ENCODE data around the gene NPC2.
"Not testable (repeated sequence)": the region's sequence is repeated elsewhere in the genome, so short reads cannot be mapped to it uniquely, and the experiment has no call there.

NPC2 gene

GRCh38 chr14:74472601-74473000, 20.5 kb downstream of the NPC2 start:
- DNase-seq (ENCODE audit: low read depth in 2 of 2, low spot score in 1 of 2) = no peak

- DNase-seq (ENCODE audit: low read depth in 2 of 2, low spot score in 1 of 2) = no peak
Observed at GRCh38 chr14:74469548-74470518, 23.3 kb downstream of the NPC2 start.

- no peak for DNase-seq (ENCODE audit: low read depth in 2 of 2, low spot score in 1 of 2)
Observed at GRCh38 chr14:74468513-74468912, 24.6 kb downstream of the NPC2 start.

DNA sequence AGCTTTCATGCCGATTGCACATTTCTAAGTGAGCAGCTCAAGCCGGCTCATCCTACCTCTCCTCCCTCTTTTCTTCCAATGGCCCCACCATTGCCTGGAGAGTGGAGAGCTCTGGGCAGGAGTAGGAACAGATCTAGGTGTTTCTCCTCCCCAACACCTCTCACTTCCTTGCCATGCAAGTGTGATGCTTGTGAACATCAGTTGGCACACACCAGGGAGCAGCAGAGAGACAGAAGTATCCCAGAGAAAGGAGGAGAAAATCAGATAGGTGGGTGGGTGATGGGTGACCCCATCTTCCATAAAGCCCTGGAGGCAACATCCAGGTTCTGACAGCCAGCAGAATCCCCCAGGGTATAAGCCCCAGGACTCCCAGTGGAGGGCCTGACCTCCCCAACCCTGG, 27.8 kb downstream of the NPC2 start:
- no peak for DNase-seq (ENCODE audit: low read depth in 2 of 2, low spot score in 1 of 2)

DNA sequence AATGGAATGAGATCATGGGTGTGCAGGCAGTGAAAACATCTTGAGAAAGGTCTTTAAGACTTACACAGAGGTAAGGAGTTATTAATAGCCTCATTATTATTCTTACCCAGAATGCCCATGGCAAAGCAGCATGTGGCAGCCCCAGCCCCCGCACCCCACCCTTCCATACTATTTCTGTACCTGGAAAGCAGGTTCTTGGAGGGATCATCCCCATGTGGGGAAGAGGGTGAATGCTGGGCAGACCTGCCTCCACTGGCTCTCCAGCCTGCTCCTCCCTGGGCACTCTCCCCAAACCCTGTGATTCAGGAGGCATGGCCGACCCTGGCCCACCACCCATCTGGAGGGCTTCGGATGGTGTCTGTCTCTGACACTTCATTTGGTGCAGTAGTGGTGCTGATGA, 28.3 kb downstream of the NPC2 start:
- DNase-seq (ENCODE audit: low read depth in 2 of 2, low spot score in 1 of 2) = no peak

DNA sequence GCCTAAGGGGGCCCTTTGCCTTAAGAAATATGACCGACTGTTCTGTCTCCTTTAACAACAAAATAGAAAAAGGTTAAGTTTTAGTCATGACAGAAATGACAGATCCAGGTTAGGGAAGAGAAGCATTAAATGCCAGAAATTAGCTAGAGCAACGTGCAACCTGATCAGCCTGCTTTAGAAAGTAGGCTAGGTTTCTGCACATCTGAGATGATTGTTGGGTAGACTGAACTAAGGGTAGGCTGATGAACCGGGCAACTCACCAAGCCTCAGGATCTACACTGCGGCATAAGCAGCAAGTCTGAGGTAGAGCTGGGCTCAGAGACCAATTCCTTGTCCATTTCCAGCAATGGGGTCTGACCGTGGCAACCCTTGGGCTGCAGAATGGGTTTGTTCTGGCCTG, 29.4 kb downstream of the NPC2 start:
- DNase-seq (ENCODE audit: low read depth in 2 of 2, low spot score in 1 of 2) = no peak

DNA sequence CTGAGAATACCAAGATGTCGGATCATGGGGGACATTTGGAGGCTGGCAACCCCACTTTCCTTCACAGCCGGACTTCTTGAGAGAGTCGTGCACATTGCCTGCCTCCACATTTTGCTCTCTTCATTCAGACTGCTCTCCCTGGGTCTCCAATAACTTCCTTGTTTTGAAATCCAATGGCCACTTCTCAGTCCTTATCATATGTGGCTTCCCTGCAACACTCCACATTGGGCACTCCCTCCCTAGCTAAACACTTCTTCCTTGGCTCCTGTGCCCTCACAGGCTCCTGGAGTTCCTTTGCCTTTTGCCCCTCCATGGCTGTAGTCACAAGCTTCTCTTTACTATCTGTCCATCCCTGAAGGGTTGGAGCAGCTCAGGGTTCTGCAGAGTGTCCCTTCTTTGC, 30.1 kb downstream of the NPC2 start:
- no peak for DNase-seq (ENCODE audit: low read depth in 2 of 2, low spot score in 1 of 2)

GRCh38 chr14:74459976-74460375, 33.1 kb downstream of the NPC2 start:
- DNase-seq (ENCODE audit: low read depth in 2 of 2, low spot score in 1 of 2) = no peak

DNA sequence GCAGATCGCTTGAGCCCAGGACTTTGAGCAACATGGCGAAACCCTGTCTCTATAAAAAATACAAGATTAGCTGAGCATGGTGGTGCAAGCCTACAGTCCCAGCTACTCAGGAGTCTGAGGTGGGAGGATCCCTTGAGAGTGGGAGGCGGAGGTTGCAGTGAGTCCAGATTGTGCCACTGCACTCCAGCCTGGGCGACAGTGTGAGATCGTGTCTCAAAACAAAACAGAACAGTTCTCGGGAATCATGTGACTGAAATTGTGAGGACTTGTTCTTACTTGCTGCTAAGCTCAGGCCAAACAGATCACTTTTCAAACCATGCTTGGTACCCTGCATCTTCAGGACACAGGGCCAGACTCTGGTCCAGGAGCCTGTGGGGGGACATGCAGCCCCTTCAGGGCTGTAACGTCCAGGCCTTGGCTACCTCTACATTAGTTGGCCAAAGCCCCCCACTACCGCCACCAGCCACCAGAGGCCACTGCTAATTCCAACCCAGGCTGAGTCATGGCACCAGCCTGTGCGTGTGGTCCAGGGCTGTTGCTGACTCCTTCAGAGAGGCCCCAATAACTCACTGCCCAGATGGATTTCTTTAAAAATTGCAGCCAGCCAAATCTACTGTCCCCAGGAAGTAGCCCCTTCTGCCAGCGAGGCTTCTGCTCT, 33.7 kb downstream of the NPC2 start:
- no peak for DNase-seq (ENCODE audit: low read depth in 2 of 2, low spot score in 1 of 2)

DNA sequence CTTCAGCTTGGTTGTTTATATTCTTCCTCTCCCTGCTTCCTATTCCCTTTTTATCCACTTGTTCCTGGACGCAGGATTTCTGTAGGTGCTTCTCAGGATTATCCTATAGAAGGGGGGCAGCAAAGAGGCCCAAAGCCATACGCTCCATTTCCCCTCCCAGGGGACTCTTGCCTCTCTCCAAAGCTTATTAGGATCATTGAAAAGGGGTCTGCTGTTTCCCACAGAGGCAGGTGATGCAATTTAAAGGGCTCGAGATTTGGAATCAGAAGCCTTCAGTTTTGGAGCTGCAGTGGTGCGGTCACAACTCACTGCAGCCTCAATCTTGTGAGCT, 35.6 kb downstream of the NPC2 start:
- DNase-seq (ENCODE audit: low read depth in 2 of 2, low spot score in 1 of 2) = no peak

DNA sequence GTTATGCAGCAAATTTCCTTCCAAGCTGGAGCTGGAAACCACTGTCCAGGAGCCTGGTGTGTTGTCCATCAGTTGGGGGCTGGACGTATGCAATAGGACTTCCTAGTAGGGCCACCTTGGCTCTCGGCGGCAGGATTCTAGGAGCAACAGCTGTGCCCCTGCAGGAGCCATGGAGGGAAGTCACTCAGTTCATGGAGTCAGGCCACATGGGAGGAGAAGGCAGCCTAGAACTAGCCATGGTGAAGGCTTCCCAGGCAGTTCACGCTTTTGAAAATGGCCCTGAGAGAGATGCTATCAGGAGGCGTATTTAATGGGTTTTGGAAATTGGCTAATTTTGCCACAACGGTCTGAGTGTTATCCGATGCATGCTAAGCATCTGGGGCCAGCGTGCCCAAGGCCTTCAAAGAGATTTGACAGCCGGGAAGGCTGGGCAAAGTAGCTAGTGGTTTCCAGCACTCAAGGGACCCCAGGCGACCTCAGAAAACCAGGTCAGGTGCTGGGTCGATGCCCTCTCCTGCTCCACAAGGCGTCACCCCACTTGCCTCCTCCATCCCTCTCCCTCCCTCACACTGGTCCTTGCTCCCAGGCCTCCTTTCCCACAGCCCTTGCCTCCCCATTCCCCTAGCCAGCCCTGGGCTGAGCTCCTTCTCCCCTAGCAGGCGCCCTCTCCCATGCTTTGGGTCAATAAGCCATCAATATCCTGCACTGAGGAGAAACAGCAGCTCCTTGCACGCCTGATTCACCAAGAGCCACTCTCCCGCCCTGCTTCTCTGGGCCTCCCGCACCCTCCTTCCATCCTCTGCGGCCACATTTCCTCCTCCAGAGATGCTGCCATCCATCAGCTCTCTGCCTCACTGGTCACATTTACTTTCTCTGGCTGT, 36.2 kb downstream of the NPC2 start:
- DNase-seq (ENCODE audit: low read depth in 2 of 2, low spot score in 1 of 2) = no peak

- DNase-seq (ENCODE audit: low read depth in 2 of 2, low spot score in 1 of 2) = not testable (repeated sequence)
Observed at GRCh38 chr14:74454397-74454796, 38.7 kb downstream of the NPC2 start.

GRCh38 chr14:74444866-74445265, 48.2 kb downstream of the NPC2 start:
- DNase-seq (ENCODE audit: low read depth in 2 of 2, low spot score in 1 of 2) = no peak

DNA sequence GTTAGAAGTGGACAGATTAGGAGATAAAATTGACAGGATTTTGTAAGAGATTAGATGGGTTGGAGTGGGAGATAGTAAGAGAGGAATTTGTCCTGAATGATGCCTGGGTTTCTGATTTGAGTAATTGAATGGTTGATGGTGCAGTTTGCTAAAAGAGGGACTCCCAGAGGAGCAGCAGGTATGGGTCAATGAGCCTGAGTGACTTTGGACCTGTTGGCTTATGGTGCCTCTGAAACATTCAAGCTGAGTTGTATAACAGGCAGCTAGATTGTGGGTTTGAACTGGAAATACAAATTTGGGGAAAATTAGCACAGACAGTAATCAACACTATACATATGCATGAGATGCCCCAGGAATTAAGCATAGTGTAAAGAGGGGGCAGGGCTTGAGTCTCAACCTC, 50.3 kb downstream of the NPC2 start:
- no peak for DNase-seq (ENCODE audit: low read depth in 2 of 2, low spot score in 1 of 2)

- no peak for DNase-seq (ENCODE audit: low read depth in 2 of 2, low spot score in 1 of 2)
Observed at GRCh38 chr14:74441113-74441512, 52.0 kb downstream of the NPC2 start.

GRCh38 chr14:74438351-74438915, 54.7 kb downstream of the NPC2 start:
- DNase-seq (ENCODE audit: low read depth in 2 of 2, low spot score in 1 of 2) = no peak

DNA sequence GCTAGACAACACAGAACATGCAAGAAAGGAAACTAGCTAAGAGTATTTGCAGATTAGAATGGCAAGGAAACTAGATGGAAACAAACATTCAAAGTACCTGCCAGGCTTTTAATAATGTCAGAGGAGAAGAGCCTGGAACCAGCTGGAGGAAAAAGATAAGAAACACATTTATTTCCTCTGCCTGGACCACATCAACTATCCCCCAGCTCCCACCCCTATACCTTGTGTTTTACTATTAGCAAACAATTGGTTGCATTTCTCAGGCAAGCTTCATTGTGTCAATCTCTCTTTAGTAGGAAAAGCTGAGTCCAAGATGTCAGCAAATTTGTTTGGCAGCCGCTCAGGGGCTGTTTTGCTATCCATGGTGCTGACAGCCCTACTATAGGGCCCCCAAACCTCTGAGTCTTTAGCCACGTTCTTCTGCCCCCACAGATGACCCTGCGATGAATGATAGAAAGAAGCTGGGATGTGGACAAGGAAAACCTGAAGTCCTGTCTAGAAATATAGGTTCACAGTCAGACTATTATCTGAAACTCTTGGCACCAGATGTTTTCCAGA, 55.5 kb downstream of the NPC2 start:
- no peak for DNase-seq (ENCODE audit: low read depth in 2 of 2, low spot score in 1 of 2)

GRCh38 chr14:74434294-74434693, 58.8 kb downstream of the NPC2 start:
- no peak for DNase-seq (ENCODE audit: low read depth in 2 of 2, low spot score in 1 of 2)

GRCh38 chr14:74429991-74430390, 63.1 kb downstream of the NPC2 start:
- DNase-seq (ENCODE audit: low read depth in 2 of 2, low spot score in 1 of 2) = no peak

Data from stimulated activated CD8-positive, alpha-beta memory T cell treated with anti-CD3 and anti-CD28 coated beads, Interleukin-4, amount 100 ng/mL, for 1 hour (primary cell).